CD14-positive monocyte (primary cell): ENCODE data around the gene FAM168A. TPM values are rescaled to one million over a fixed set of nuclear protein-coding genes. Genes with fewer than 3 reads are reported as not detected.

Experiments
- DNase-seq, 3 donors: peaks; one replicate each; pipeline ENCODE4 v3.0.0-alpha.2; 2011 to 2022
- H2AFZ ChIP-seq: 2 replicates; pipeline ENCODE4 v1.6.0; 2012; ENCODE audit warnings: mild to moderate bottlenecking, low read depth, low read length, inconsistent platforms; ENCODE audit not compliant: insufficient read depth, poor library complexity, severe bottlenecking
- H3K27ac ChIP-seq, 2 donors: 1 replicate in 1 of 2; 2 replicates in 1 of 2; pipeline ENCODE4 v1.5.1; 2012 to 2013; ENCODE audit warnings: low read length in 2 of 2, control low read depth in 1 of 2, inconsistent platforms in 1 of 2, low read depth in 1 of 2, mild to moderate bottlenecking in 1 of 2
- H3K27me3 ChIP-seq, 2 donors: one replicate each; pipeline versions ENCODE4 v1.6.0 to v1.6.1; 2011 to 2013; ENCODE audit warnings: low read length in 2 of 2; ENCODE audit not compliant: control insufficient read depth in 2 of 2, insufficient read depth in 2 of 2
- H3K36me3 ChIP-seq, 2 donors: replicated peaks in 1 of 2; 1 replicate in 1 of 2; 2 replicates in 1 of 2; pipeline versions ENCODE4 v1.5.1 to v1.6.1; 2012 to 2013; ENCODE audit warnings: low read length in 2 of 2, control low read depth in 1 of 2, inconsistent platforms in 1 of 2, mild to moderate bottlenecking in 1 of 2; ENCODE audit not compliant: insufficient read depth in 2 of 2, control insufficient read depth in 1 of 2
- H3K4me1 ChIP-seq, 2 donors: 1 replicate in 1 of 2; 2 replicates in 1 of 2; pipeline versions ENCODE4 v1.5.1 to v1.6.1; 2012 to 2013; ENCODE audit warnings: low read length in 2 of 2, control low read depth in 1 of 2, inconsistent platforms in 1 of 2, mild to moderate bottlenecking in 1 of 2, moderate library complexity in 1 of 2; ENCODE audit not compliant: insufficient read depth in 2 of 2, control insufficient read depth in 1 of 2
- H3K4me2 ChIP-seq: replicated peaks from 2 replicates; pipeline ENCODE3; 2012; ENCODE audit warnings: low read length, moderate library complexity, mild to moderate bottlenecking; ENCODE audit not compliant: poor library complexity, severe bottlenecking; ENCODE audit errors: extremely low read depth
- H3K4me3 ChIP-seq, 3 experiments: fragments of 200-600 bp in 1 of 3; sonication (generic) in 1 of 3; replicated peaks in 1 of 3; 1 replicate in 2 of 3; 2 replicates in 1 of 3; pipeline ENCODE4 v1.5.1; 2011 to 2013; ENCODE audit warnings: low read length in 3 of 3, mild to moderate bottlenecking in 3 of 3, control low read depth in 2 of 3, low read depth in 2 of 3, inconsistent platforms in 1 of 3, moderate library complexity in 1 of 3
- H3K79me2 ChIP-seq: 2 replicates; pipeline ENCODE4 v1.6.0; 2012; ENCODE audit warnings: mild to moderate bottlenecking, control low read depth, inconsistent platforms, low read length, moderate library complexity; ENCODE audit not compliant: insufficient read depth
- H3K9ac ChIP-seq: 2 replicates; pipeline ENCODE4 v1.6.0; 2017; ENCODE audit warnings: low read length, mild to moderate bottlenecking; ENCODE audit not compliant: insufficient read depth, poor library complexity, severe bottlenecking
- H3K9me3 ChIP-seq, 2 donors: replicated peaks in 1 of 2; 1 replicate in 1 of 2; 2 replicates in 1 of 2; pipeline versions ENCODE4 v1.5.1 to v1.6.1; 2012 to 2013; ENCODE audit warnings: low read length in 2 of 2, control low read depth in 1 of 2; ENCODE audit not compliant: control insufficient read depth in 1 of 2, insufficient read depth in 1 of 2
- H4K20me1 ChIP-seq: 2 replicates; pipeline ENCODE4 v1.6.0; 2012; ENCODE audit warnings: mild to moderate bottlenecking, low read length, control low read depth, moderate library complexity; ENCODE audit not compliant: insufficient read depth
- H3K27ac Mint-ChIP-seq, 7 donors: one replicate each; pipeline ENCODE4 v1.8.0; 2020; ENCODE audit warnings: mild to moderate bottlenecking in 7 of 7, mixed read lengths in 7 of 7, moderate library complexity in 6 of 7, inconsistent platforms in 2 of 7
- H3K27me3 Mint-ChIP-seq, 3 donors: one replicate each; pipeline ENCODE4 v1.8.0; 2021 to 2022; ENCODE audit warnings: low read depth in 3 of 3, mild to moderate bottlenecking in 3 of 3, mixed read lengths in 3 of 3, moderate library complexity in 3 of 3, inconsistent platforms in 1 of 3
- H3K36me3 Mint-ChIP-seq, 2 donors: one replicate each; pipeline ENCODE4 v1.8.0; 2020; ENCODE audit warnings: mixed read lengths in 2 of 2, inconsistent platforms in 1 of 2, mild to moderate bottlenecking in 1 of 2
- H3K4me1 Mint-ChIP-seq: one replicate; pipeline ENCODE4 v1.8.0; 2020; ENCODE audit warnings: mild to moderate bottlenecking, mixed read lengths
- H3K4me3 Mint-ChIP-seq, 2 donors: one replicate each; pipeline ENCODE4 v1.8.0; 2020; ENCODE audit warnings: mild to moderate bottlenecking in 2 of 2, mixed read lengths in 2 of 2, moderate library complexity in 1 of 2
- H3K9me3 Mint-ChIP-seq, 7 donors: one replicate each; pipeline ENCODE4 v1.8.0; 2020 to 2022; ENCODE audit warnings: mixed read lengths in 7 of 7, mild to moderate bottlenecking in 6 of 7, moderate library complexity in 6 of 7, inconsistent platforms in 2 of 7
- CTCF ChIP-seq: fragments of 200-600 bp; IDR thresholded peaks from one replicate; pipeline ENCODE4 v1.8.0; 2022; ENCODE audit warnings: antibody characterized with exemption, mild to moderate bottlenecking
- WGBS: methylation state at CpG from one replicate; pipeline ENCODE4 v1.1.5; 2013; ENCODE audit warnings: missing lambda C conversion rate; ENCODE audit not compliant: insufficient coverage; 5-methylcytosine and 5-hydroxymethylcytosine counted together
- intact Hi-C, 2 donors: fragments of 100-400 bp; cut with micrococcal nuclease; formaldehyde crosslinking; loops; one replicate each; pipeline versions ENCODE4 v1.15.0 to v1.15.1; 2023
- polyA plus RNA-seq, 3 donors: library from polyadenylated mRNA; depleted of rRNA in 1 of 3; unstranded in 2 of 3; stranded (reverse) in 1 of 3; fragments of 300-500 nt in 2 of 3; fragments of >200 nt in 1 of 3; fragmentation: Illumina TruSeq in 2 of 3; gene quantifications; 1 replicate in 2 of 3; 2 replicates in 1 of 3; pipeline ENCODE4 v1.2.3, GENCODE V29; 2012 to 2021

FAM168A gene
- polyA plus RNA-seq, 3 donors = 1.4 to 13.3 (median 2.1) TPM

DNA sequence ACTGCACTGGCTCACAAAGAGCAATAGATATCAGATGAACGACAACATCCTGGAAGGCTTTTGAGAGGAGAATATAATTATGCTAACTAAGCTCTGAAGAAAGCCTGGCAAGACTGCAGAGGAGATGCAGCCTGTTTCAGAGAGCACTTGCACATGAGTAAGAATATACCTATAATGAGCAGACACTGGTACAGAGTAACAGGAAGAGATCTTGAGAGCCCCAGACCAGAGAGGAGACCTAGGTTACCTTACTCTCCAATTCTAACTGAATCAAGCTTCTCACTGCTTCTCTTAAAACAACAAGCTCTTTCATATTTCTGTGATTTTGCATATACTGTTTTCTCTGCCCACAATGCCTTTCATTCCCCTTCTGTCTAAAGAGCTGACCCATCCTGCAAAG is 66.5 kb downstream of the FAM168A start:
- H3K79me2 ChIP-seq = peaks cover 32% of the 10 kb centered on the region
- no peaks in the 10 kb centered on the region for H3K27me3 ChIP-seq
- no peak overlapping the region for H3K4me3 ChIP-seq
- no peak overlapping the region for H2AFZ ChIP-seq
- no peak for TF ChIP-seq CTCF
- no peak overlapping the region for H3K4me2 ChIP-seq
- no peak overlapping the region for H3K4me3 Mint-ChIP-seq
- DNase-seq = no peak
- peaks cover 14 to 15% of the 10 kb centered on the region in 2 donors for H3K4me1 ChIP-seq
- H3K27me3 Mint-ChIP-seq = peaks cover 0 to 3% (median 0%) of the 10 kb centered on the region in 3 donors
- 80% methylated on average over 1 of the region's 1 CpG for WGBS
- H3K4me1 Mint-ChIP-seq = peaks cover 38% of the 10 kb centered on the region
- no peaks in the 10 kb centered on the region for H4K20me1 ChIP-seq
- intact Hi-C loops = loop anchor here in 1 of 2 donors (10.0 kb wide), 1 partner anchor 117 kb away; no protein-coding TSS in a partner anchor
- H3K27ac ChIP-seq = no peak overlapping the region
- H3K36me3 ChIP-seq = no peaks in the 10 kb centered on the region
- H3K27ac Mint-ChIP-seq = no peak overlapping the region
- H3K36me3 Mint-ChIP-seq = peaks cover 4% of the 10 kb centered on the region in 2 donors
- no peak overlapping the region for H3K9ac ChIP-seq
- H3K9me3 ChIP-seq = no peaks in the 10 kb centered on the region
- H3K9me3 Mint-ChIP-seq = peaks cover 0 to 2% (median 0%) of the 10 kb centered on the region in 7 donors

GRCh38 chr11:73530109-73530508 is 67.8 kb downstream of the FAM168A start:
- peak overlapping the region in 1 of 7 donors; percentile 83 for H3K27ac Mint-ChIP-seq
- no peaks in the 10 kb centered on the region for H3K9me3 ChIP-seq
- no peak overlapping the region for H3K27ac ChIP-seq
- WGBS = no CpG with 5 or more reads among the region's 4 CpGs
- H3K9me3 Mint-ChIP-seq = peaks cover 0 to 2% (median 0%) of the 10 kb centered on the region in 7 donors
- H2AFZ ChIP-seq = no peak overlapping the region
- no peaks in the 10 kb centered on the region for H3K36me3 ChIP-seq
- no peaks in the 10 kb centered on the region for H3K27me3 ChIP-seq
- H3K4me3 ChIP-seq = no peak overlapping the region
- H3K4me2 ChIP-seq = no peak overlapping the region
- H3K4me1 ChIP-seq = peaks cover 12% of the 10 kb centered on the region in 2 donors
- H3K9ac ChIP-seq = no peak overlapping the region
- peak in 1 of 3 donors; percentile 9 for DNase-seq
- no peaks in the 10 kb centered on the region for H4K20me1 ChIP-seq
- H3K27me3 Mint-ChIP-seq = peaks cover 0 to 3% (median 0%) of the 10 kb centered on the region in 3 donors
- intact Hi-C loops = loop anchor here in 1 of 2 donors (10.0 kb wide), 1 partner anchor 115 kb away; no protein-coding TSS in a partner anchor
- TF ChIP-seq CTCF = peak; percentile 31
- H3K4me3 Mint-ChIP-seq = peak overlapping the region in 1 of 2 donors; percentile 19
- peaks cover 34% of the 10 kb centered on the region for H3K4me1 Mint-ChIP-seq
- H3K36me3 Mint-ChIP-seq = peaks cover 0 to 4% of the 10 kb centered on the region in 2 donors
- peaks cover 25% of the 10 kb centered on the region for H3K79me2 ChIP-seq
